ENCODE data around the gene ATP2C2. TPM values are rescaled to one million over a fixed set of nuclear protein-coding genes. Genes with fewer than 3 reads are reported as not detected.

ATP2C2 gene
- total RNA-seq, 1 experiment from 2014 or later = 4.3 TPM

DNA sequence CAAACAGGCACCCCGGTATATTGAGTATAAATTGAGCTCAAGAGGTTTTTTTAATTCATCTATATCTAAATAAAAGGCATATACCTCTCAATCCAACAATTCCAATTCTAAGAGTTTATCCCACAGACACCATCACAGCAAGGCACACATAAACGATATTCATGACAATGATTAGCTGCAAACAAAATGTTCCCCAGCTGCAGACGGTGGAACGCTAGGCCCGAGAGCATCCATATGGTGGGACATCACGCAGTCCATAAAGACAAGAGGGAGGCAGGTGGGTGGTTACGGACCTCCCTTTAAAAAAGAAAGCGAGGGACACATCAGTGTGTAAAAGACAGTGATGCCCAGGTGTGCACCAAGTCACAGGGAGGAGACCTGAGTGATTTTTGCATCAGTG, 108.1 kb downstream of the ATP2C2 start (continued):
- TF ChIP-seq, protein P1, sequence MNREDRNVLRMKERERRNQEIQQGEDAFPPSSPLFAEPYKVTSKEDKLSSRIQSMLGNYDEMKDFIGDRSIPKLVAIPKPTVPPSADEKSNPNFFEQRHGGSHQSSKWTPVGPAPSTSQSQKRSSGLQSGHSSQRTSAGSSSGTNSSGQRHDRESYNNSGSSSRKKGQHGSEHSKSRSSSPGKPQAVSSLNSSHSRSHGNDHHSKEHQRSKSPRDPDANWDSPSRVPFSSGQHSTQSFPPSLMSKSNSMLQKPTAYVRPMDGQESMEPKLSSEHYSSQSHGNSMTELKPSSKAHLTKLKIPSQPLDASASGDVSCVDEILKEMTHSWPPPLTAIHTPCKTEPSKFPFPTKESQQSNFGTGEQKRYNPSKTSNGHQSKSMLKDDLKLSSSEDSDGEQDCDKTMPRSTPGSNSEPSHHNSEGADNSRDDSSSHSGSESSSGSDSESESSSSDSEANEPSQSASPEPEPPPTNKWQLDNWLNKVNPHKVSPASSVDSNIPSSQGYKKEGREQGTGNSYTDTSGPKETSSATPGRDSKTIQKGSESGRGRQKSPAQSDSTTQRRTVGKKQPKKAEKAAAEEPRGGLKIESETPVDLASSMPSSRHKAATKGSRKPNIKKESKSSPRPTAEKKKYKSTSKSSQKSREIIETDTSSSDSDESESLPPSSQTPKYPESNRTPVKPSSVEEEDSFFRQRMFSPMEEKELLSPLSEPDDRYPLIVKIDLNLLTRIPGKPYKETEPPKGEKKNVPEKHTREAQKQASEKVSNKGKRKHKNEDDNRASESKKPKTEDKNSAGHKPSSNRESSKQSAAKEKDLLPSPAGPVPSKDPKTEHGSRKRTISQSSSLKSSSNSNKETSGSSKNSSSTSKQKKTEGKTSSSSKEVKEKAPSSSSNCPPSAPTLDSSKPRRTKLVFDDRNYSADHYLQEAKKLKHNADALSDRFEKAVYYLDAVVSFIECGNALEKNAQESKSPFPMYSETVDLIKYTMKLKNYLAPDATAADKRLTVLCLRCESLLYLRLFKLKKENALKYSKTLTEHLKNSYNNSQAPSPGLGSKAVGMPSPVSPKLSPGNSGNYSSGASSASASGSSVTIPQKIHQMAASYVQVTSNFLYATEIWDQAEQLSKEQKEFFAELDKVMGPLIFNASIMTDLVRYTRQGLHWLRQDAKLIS (CRISPR knock-in tag; IDR thresholded peaks at IDR 0.05; ENCODE audit: borderline replicate concordance) = no peak
- no peak for TF ChIP-seq NR3C1 (CRISPR knock-in tag; conservative IDR thresholded peaks at IDR 0.05; ENCODE audit: low read depth)
- no peak for TF ChIP-seq SMAD4 (CRISPR knock-in tag; IDR thresholded peaks at IDR 0.05)
- no peak for TF ChIP-seq FOXP1 (CRISPR knock-in tag; IDR thresholded peaks at IDR 0.05; ENCODE audit: borderline replicate concordance)
- no peak for TF ChIP-seq SP1 (CRISPR knock-in tag; conservative IDR thresholded peaks at IDR 0.05)

DNA sequence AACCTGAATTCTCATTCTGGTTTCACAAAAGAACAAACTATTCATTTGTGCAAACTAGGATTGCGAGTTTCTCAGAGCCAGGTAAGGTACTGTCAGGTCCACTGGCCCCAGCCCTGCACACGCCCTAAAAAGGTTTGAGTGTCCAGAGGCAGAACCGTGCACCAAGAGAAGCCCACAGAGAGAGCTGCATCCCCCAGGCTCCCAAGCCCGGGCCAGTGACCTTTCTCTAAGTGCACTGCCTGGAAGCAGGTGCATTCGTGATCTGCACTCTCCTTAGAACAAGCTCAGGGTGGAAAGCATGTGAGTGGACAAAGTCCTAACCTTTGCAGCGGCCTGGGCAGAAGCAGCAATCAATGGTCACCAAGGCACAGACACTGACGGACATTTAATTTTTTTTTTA, 109.3 kb downstream of the ATP2C2 start:
- no peaks in the 10 kb centered on the region for H3K27me3 Mint-ChIP-seq (ENCODE audit: low read depth)
- no peaks in the 10 kb centered on the region for H3K4me1 Mint-ChIP-seq
- POLR2A ChIA-PET = no interaction called here
- H3K36me3 Mint-ChIP-seq = peaks cover 23% of the 10 kb centered on the region
- H3K9me3 Mint-ChIP-seq = peaks cover 25% of the 10 kb centered on the region
- no peak overlapping the region for H3K4me3 Mint-ChIP-seq
- CTCF ChIA-PET = interaction anchor here (1.0 to 1.5 kb wide), 3 partner anchors 12 to 291 kb away, joined by 3 to 4 read pairs (median 3); partner anchors contain the start of gene TAF1C
- ATAC-seq = no peak
- no peak overlapping the region for H3K27ac Mint-ChIP-seq
- DNase-seq (ENCODE audit: low spot score) = no peak
- TF ChIP-seq, protein P2, sequence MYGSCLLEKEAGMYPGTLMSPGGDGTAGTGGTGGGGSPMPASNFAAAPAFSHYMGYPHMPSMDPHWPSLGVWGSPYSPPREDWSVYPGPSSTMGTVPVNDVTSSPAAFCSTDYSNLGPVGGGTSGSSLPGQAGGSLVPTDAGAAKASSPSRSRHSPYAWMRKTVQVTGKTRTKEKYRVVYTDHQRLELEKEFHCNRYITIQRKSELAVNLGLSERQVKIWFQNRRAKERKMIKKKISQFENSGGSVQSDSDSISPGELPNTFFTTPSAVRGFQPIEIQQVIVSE (CRISPR knock-in tag; IDR thresholded peaks at IDR 0.05; ENCODE audit: borderline replicate concordance) = no peak
- TF ChIP-seq NFATC4 (CRISPR knock-in tag; IDR thresholded peaks at IDR 0.05) (no peak), EMX1 (CRISPR knock-in tag; IDR thresholded peaks at IDR 0.05) (no peak), ESRRA (CRISPR knock-in tag; IDR thresholded peaks at IDR 0.05; ENCODE audit: borderline replicate concordance) (no peak), CREB1 (CRISPR knock-in tag; IDR thresholded peaks at IDR 0.05) (no peak), JAZF1 (CRISPR knock-in tag; IDR thresholded peaks at IDR 0.05) (no peak), ZNF671 (CRISPR knock-in tag; IDR thresholded peaks at IDR 0.05) (no peak), RORB (CRISPR knock-in tag; IDR thresholded peaks at IDR 0.05) (no peak), CBFB (CRISPR knock-in tag; IDR thresholded peaks at IDR 0.05; ENCODE audit: low read depth) (no peak)
- TF ChIP-seq, protein P3, sequence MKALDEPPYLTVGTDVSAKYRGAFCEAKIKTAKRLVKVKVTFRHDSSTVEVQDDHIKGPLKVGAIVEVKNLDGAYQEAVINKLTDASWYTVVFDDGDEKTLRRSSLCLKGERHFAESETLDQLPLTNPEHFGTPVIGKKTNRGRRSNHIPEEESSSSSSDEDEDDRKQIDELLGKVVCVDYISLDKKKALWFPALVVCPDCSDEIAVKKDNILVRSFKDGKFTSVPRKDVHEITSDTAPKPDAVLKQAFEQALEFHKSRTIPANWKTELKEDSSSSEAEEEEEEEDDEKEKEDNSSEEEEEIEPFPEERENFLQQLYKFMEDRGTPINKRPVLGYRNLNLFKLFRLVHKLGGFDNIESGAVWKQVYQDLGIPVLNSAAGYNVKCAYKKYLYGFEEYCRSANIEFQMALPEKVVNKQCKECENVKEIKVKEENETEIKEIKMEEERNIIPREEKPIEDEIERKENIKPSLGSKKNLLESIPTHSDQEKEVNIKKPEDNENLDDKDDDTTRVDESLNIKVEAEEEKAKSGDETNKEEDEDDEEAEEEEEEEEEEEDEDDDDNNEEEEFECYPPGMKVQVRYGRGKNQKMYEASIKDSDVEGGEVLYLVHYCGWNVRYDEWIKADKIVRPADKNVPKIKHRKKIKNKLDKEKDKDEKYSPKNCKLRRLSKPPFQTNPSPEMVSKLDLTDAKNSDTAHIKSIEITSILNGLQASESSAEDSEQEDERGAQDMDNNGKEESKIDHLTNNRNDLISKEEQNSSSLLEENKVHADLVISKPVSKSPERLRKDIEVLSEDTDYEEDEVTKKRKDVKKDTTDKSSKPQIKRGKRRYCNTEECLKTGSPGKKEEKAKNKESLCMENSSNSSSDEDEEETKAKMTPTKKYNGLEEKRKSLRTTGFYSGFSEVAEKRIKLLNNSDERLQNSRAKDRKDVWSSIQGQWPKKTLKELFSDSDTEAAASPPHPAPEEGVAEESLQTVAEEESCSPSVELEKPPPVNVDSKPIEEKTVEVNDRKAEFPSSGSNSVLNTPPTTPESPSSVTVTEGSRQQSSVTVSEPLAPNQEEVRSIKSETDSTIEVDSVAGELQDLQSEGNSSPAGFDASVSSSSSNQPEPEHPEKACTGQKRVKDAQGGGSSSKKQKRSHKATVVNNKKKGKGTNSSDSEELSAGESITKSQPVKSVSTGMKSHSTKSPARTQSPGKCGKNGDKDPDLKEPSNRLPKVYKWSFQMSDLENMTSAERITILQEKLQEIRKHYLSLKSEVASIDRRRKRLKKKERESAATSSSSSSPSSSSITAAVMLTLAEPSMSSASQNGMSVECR (CRISPR knock-in tag; IDR thresholded peaks at IDR 0.05; ENCODE audit: borderline replicate concordance) = no peak
- TF ChIP-seq, protein P4, sequence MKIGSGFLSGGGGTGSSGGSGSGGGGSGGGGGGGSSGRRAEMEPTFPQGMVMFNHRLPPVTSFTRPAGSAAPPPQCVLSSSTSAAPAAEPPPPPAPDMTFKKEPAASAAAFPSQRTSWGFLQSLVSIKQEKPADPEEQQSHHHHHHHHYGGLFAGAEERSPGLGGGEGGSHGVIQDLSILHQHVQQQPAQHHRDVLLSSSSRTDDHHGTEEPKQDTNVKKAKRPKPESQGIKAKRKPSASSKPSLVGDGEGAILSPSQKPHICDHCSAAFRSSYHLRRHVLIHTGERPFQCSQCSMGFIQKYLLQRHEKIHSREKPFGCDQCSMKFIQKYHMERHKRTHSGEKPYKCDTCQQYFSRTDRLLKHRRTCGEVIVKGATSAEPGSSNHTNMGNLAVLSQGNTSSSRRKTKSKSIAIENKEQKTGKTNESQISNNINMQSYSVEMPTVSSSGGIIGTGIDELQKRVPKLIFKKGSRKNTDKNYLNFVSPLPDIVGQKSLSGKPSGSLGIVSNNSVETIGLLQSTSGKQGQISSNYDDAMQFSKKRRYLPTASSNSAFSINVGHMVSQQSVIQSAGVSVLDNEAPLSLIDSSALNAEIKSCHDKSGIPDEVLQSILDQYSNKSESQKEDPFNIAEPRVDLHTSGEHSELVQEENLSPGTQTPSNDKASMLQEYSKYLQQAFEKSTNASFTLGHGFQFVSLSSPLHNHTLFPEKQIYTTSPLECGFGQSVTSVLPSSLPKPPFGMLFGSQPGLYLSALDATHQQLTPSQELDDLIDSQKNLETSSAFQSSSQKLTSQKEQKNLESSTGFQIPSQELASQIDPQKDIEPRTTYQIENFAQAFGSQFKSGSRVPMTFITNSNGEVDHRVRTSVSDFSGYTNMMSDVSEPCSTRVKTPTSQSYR (CRISPR knock-in tag; IDR thresholded peaks at IDR 0.05) = no peak
- TF ChIP-seq, protein P5, sequence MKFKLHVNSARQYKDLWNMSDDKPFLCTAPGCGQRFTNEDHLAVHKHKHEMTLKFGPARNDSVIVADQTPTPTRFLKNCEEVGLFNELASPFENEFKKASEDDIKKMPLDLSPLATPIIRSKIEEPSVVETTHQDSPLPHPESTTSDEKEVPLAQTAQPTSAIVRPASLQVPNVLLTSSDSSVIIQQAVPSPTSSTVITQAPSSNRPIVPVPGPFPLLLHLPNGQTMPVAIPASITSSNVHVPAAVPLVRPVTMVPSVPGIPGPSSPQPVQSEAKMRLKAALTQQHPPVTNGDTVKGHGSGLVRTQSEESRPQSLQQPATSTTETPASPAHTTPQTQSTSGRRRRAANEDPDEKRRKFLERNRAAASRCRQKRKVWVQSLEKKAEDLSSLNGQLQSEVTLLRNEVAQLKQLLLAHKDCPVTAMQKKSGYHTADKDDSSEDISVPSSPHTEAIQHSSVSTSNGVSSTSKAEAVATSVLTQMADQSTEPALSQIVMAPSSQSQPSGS (CRISPR knock-in tag; IDR thresholded peaks at IDR 0.05; ENCODE audit: borderline replicate concordance, low read depth) = no peak
- TF ChIP-seq, protein P6, sequence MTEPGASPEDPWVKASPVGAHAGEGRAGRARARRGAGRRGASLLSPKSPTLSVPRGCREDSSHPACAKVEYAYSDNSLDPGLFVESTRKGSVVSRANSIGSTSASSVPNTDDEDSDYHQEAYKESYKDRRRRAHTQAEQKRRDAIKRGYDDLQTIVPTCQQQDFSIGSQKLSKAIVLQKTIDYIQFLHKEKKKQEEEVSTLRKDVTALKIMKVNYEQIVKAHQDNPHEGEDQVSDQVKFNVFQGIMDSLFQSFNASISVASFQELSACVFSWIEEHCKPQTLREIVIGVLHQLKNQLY (CRISPR knock-in tag; IDR thresholded peaks at IDR 0.05) = no peak
- TF ChIP-seq, protein P7, sequence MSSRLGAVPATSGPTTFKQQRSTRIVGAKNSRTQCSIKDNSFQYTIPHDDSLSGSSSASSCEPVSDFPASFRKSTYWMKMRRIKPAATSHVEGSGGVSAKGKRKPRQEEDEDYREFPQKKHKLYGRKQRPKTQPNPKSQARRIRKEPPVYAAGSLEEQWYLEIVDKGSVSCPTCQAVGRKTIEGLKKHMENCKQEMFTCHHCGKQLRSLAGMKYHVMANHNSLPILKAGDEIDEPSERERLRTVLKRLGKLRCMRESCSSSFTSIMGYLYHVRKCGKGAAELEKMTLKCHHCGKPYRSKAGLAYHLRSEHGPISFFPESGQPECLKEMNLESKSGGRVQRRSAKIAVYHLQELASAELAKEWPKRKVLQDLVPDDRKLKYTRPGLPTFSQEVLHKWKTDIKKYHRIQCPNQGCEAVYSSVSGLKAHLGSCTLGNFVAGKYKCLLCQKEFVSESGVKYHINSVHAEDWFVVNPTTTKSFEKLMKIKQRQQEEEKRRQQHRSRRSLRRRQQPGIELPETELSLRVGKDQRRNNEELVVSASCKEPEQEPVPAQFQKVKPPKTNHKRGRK (CRISPR knock-in tag; IDR thresholded peaks at IDR 0.05; ENCODE audit: borderline replicate concordance) = no peak

Measured in WTC11 (cell line).